Renal cortex interstitium (tissue), 11 donors: ENCODE measurements around the gene PTMS. TPM values are rescaled to one million over a fixed set of nuclear protein-coding genes. Genes with fewer than 3 reads are reported as not detected.

Source experiments
- DNase-seq, 11 donors: peaks; one replicate each; pipeline ENCODE4 v3.0.0-alpha.2; 2013; ENCODE audit warnings: low read depth in 9 of 11, low spot score in 4 of 11; ENCODE audit errors: extremely low read depth in 1 of 11
- polyA plus RNA-seq, 3 donors: library from polyadenylated mRNA; unstranded; fragments of 120-200 nt; gene quantifications; one replicate each; pipeline ENCODE4 v1.2.1, GENCODE V29; 2013; ENCODE audit not compliant: insufficient read length in 3 of 3

PTMS gene
- polyA plus RNA-seq, 3 donors: 513 to 676 (median 531) TPM

DNA sequence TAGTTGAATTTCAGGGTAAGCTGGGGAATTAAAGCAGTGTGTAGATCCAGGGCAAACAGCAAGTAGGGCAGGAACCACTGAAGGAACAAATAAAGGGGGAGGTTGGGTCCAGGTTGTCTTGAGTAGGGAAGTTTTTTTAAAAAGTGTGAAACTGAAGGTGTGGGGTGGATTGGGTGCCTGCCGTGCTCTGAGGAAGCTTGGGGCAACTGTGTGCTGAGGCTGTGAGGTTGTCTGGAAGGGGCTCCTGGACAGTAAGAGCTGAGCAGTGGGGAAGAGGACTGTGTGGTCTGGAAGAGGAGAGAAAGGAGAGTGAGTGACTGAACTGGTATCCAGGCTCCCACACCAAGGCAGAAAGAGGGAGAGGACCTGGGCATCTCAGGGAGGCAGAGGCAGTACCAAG, 44.6 kb downstream of the PTMS start:
- no peak for DNase-seq

DNA sequence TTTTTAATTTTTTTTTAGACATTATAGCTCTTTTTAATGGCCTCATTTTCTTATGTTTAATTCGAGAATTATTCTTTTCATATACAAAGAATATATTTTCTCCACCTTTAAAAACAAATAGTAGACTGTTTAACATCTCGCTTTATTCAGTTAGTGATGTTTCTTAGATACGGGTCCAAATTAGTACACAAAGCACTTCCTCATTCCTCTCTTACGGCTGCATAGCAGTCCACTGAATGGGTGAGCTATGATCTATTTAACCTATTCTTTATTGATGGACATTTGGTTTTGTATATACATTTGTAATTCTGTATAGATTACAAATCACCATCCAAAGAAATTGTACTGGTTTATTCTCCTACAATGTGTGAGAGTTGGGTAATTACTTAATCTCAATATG, 47.2 kb downstream of the PTMS start:
- DNase-seq: no peak

DNA sequence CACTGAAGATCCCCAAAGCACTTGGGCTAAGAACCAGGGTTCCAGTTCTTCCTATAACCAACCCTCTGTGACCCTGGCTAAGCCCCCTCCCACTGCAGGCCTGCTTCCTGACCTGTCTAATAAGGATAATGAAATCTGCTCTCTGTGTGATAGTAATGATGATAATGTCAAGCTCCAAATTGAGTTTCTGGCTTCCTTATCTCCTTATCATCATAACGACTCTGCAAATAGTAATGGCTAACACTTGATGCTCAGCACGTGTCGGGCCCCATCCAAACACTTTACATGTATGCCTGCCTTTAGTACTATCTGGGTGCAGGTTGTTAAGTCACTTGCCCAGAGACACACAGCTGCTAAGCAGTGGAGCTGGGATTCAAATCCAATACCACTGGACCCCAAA, 50.4 kb downstream of the PTMS start:
- DNase-seq: no peak

DNA sequence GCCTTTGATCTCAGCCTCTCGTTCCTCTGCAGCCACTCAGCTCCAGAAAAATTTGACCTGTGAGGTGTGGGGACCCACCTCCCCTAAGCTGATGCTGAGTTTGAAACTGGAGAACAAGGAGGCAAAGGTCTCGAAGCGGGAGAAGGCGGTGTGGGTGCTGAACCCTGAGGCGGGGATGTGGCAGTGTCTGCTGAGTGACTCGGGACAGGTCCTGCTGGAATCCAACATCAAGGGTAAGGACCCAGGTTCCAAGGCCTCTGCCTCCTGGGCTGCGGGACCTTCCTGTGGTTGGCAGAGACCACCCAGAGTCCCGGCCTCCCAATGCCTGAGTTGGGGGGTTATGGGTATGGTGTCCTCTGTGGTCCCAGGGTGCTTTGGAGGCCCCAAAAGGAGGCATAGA, 50.9 kb downstream of the PTMS start:
- no peak for DNase-seq

DNA sequence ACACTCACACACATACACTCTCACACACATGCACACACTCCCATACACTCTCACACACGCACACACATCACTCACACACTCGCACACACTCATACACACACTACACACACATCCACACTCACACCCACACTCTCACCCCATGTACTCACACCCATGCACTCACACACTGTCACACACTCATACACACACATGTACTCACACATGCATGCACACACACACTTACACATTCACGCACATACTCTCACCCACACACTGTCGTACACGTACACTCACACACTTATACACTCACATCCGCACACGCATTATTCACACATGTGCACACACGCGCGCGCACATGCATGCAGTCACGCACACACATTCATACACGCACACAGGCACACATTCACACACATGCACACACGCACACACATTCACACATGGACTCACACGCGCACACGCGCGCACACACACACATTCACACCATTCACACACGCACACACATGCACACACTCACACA, 51.5 kb downstream of the PTMS start:
- no peak for DNase-seq

DNA sequence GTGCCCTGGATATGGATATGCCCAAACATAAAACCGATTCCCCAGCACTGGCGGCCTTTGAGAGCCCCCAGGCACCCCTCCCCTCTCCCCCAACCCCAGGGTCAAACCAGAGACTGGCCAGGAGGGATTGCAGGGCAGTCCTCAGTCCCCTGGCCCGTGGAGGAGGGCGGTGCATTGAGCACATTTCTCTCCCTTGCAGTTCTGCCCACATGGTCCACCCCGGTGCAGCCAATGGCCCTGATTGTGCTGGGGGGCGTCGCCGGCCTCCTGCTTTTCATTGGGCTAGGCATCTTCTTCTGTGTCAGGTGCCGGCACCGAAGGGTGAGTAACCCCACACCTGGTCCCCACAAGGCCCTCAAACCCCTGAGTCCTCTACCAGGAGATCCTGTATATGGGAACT, 52.1 kb downstream of the PTMS start:
- DNase-seq: no peak

DNA sequence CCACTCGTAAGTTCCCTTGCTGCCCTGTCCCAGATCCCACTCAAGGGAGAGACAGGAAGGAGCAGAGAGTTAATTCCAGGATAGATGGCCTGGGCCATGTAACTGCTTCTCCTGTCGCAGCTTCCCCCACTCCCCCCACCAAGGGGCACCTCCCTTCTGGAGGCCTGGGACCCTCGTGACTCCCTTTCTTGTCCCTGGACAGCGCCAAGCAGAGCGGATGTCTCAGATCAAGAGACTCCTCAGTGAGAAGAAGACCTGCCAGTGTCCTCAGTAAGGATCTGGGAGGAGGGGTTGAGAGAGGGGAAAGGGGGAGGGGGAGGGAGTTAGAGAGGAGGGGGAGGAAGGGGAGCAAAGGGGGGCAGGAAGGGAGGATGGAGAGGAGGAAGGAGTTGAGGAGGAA, 52.5 kb downstream of the PTMS start:
- DNase-seq: no peak

DNA sequence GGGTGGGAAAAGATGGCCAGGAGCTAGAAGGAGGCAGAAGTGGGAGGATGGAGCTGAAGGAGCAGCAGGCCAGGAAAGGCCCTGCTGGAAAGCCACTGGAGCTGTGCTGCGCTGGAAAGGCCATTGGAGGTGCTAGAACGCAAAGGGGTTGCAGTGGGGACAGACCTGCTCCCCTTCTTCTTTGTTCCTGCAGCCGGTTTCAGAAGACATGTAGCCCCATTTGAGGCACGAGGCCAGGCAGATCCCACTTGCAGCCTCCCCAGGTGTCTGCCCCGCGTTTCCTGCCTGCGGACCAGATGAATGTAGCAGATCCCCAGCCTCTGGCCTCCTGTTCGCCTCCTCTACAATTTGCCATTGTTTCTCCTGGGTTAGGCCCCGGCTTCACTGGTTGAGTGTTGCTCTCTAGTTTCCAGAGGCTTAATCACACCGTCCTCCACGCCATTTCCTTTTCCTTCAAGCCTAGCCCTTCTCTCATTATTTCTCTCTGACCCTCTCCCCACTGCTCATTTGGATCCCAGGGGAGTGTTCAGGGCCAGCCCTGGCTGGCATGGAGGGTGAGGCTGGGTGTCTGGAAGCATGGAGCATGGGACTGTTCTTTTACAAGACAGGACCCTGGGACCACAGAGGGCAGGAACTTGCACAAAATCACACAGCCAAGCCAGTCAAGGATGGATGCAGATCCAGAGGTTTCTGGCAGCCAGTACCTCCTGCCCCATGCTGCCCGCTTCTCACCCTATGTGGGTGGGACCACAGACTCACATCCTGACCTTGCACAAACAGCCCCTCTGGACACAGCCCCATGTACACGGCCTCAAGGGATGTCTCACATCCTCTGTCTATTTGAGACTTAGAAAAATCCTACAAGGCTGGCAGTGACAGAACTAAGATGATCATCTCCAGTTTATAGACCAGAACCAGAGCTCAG, 53.2 kb downstream of the PTMS start:
- no peak for DNase-seq

DNA sequence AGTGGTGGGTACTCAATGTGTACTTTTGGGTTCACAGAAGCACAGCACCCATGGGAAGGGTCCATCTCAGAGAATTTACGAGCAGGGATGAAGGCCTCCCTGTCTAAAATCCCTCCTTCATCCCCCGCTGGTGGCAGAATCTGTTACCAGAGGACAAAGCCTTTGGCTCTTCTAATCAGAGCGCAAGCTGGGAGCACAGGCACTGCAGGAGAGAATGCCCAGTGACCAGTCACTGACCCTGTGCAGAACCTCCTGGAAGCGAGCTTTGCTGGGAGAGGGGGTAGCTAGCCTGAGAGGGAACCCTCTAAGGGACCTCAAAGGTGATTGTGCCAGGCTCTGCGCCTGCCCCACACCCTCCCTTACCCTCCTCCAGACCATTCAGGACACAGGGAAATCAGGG, 54.0 kb downstream of the PTMS start:
- no peak for DNase-seq

Other genes starting within 250 kb of the PTMS start
- 1,000 to 10,000 TPM; 2,032 to 2,404 (median 2,056) TPM for gene GAPDH, start 231.8 kb upstream of the PTMS start, polyA plus RNA-seq
- gene IFFO1, start 210.3 kb upstream of the PTMS start, polyA plus RNA-seq: 10 to 100 TPM; 12.8 to 18.2 (median 17.6) TPM
- gene NOP2, start 198.1 kb upstream of the PTMS start, polyA plus RNA-seq: 10 to 100 TPM; 24.5 to 30.7 (median 29.3) TPM
- gene CHD4, start 159.0 kb upstream of the PTMS start, polyA plus RNA-seq: 100 to 1,000 TPM; 294 to 313 (median 295) TPM
- 1 to 10 TPM in 2 of 3 donors, under 1 TPM in 1; 0.96 to 1.5 (median 1.3) TPM for gene LPAR5, start 130.4 kb upstream of the PTMS start, polyA plus RNA-seq
- 1 to 10 TPM; 3.1 to 6.8 (median 4.9) TPM for gene ACRBP, start 118.9 kb upstream of the PTMS start, polyA plus RNA-seq
- 100 to 1,000 TPM; 111 to 118 (median 112) TPM for gene ING4, start 103.2 kb upstream of the PTMS start, polyA plus RNA-seq
- gene ZNF384, start 77.0 kb upstream of the PTMS start, polyA plus RNA-seq: 10 to 100 TPM; 87.2 to 99.6 (median 91.3) TPM
- gene PIANP, start 65.5 kb upstream of the PTMS start, polyA plus RNA-seq: 10 to 100 TPM; 11.7 to 14.0 (median 13.0) TPM
- gene COPS7A, start 42.3 kb upstream of the PTMS start, polyA plus RNA-seq: 10 to 100 TPM; 61.5 to 70.2 (median 65.1) TPM
- gene MLF2, start 13.2 kb upstream of the PTMS start, polyA plus RNA-seq: 100 to 1,000 TPM; 194 to 227 (median 210) TPM
- gene LAG3, start 6.2 kb downstream of the PTMS start, polyA plus RNA-seq: 1 to 10 TPM; 1.9 to 2.1 (median 2.1) TPM
- gene CD4, start 23.2 kb downstream of the PTMS start, polyA plus RNA-seq: 10 to 100 TPM; 28.0 to 31.1 (median 29.9) TPM
- gene GPR162, start 55.5 kb downstream of the PTMS start, polyA plus RNA-seq: 10 to 100 TPM; 25.4 to 37.4 (median 28.2) TPM
- 10 to 100 TPM; 24.4 to 41.2 (median 35.2) TPM for gene P3H3, start 62.0 kb downstream of the PTMS start, polyA plus RNA-seq
- gene GNB3, start 74.6 kb downstream of the PTMS start, polyA plus RNA-seq: 1 to 10 TPM; 5.9 to 9.2 (median 8.4) TPM
- gene CDCA3, start 84.9 kb downstream of the PTMS start, polyA plus RNA-seq: 10 to 100 TPM; 25.4 to 31.4 (median 28.5) TPM
- 10 to 100 TPM; 55.0 to 70.2 (median 58.4) TPM for gene USP5, start 85.8 kb downstream of the PTMS start, polyA plus RNA-seq
- gene TPI1, start 101.2 kb downstream of the PTMS start, polyA plus RNA-seq: 100 to 1,000 TPM; 560 to 645 (median 574) TPM
- gene SPSB2, start 106.9 kb downstream of the PTMS start, polyA plus RNA-seq: 10 to 100 TPM in 1 of 3 donors, 1 to 10 TPM in 2; 7.5 to 15.1 (median 9.3) TPM
- 10 to 100 TPM; 18.4 to 21.8 (median 21.7) TPM for gene LRRC23, start 138.5 kb downstream of the PTMS start, polyA plus RNA-seq
- 10 to 100 TPM; 12.7 to 25.7 (median 13.5) TPM for gene ENO2, start 148.2 kb downstream of the PTMS start, polyA plus RNA-seq
- gene ATN1, start 161.6 kb downstream of the PTMS start, polyA plus RNA-seq: 100 to 1,000 TPM in 2 of 3 donors, 10 to 100 TPM in 1; 91.9 to 142 (median 139) TPM
- not detected for gene RNU7-1, start 177.5 kb downstream of the PTMS start, polyA plus RNA-seq
- 100 to 1,000 TPM; 131 to 205 (median 154) TPM for gene C12orf57, start 177.7 kb downstream of the PTMS start, polyA plus RNA-seq
- 10 to 100 TPM; 18.7 to 27.0 (median 22.3) TPM for gene PTPN6, start 185.0 kb downstream of the PTMS start, polyA plus RNA-seq
- 100 to 1,000 TPM; 256 to 296 (median 267) TPM for gene PHB2, start 204.3 kb downstream of the PTMS start, polyA plus RNA-seq
- gene EMG1, start 204.6 kb downstream of the PTMS start, polyA plus RNA-seq: 10 to 100 TPM; 43.4 to 53.0 (median 50.7) TPM